ENCODE measurements around the gene NR2C2. TPM values are rescaled to one million over a fixed set of nuclear protein-coding genes. Genes with fewer than 3 reads are reported as not detected.

Gene NR2C2
- total and polyA plus RNA-seq, 2 donors (not counting 1 experiment from before 2014, with no cell fraction given) = 22.8 to 96.9 TPM

DNA sequence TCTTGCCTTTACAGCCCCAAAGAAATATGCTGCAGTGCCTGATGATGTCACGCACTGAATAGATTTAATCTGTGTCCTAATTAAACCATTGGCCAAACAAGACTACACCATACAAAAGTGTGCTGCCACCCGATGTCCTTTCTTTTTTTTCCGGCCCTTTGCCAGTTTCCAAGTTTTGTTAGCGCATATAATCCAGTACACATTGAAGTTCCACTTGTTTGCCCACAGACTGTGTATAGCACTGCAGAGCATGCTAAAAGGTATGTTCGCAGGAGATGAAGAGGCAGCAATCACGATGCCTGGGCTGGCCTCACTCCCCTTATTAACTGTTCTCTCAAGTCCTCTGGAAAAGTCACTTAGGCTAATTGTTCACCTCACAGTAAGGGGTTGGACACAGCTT, 90.9 kb downstream of the NR2C2 start:
- DNase-seq (no peak), ATAC-seq (ENCODE audit: low read depth) (no peak)
- H3K27ac Mint-ChIP-seq = no peak overlapping the region
- ChIA-PET CTCF (no interaction called here), POLR2A (no interaction called here)
- WGBS (ENCODE audit: insufficient coverage) = 95% methylated on average over 5 of the region's 6 CpGs
- Histone ChIP-seq H4K20me1 (ENCODE audit: control insufficient read depth, insufficient read depth, low read length, poor library complexity, severe bottlenecking) (no peaks in the 10 kb centered on the region), H3K27ac (ENCODE audit: low read length in 2 of 2) (no peak overlapping the region), H3K9me3 (ENCODE audit: control extremely low read depth in 1 of 3, control insufficient read depth in 2 of 3, insufficient read depth in 1 of 3, low read length in 2 of 3) (no peaks in the 10 kb centered on the region), H3K4me3 (ENCODE audit: control extremely low read depth in 1 of 5, extremely low read depth in 1 of 5, insufficient read depth in 1 of 5, low read depth in 2 of 5, low read length in 4 of 5) (no peak overlapping the region), H2AFZ (ENCODE audit: insufficient read depth, low read depth, low read length, poor library complexity, severe bottlenecking) (no peak overlapping the region), H3K27me3 (replicated peaks in 1 of 4; ENCODE audit: control extremely low read depth in 1 of 4, control insufficient read depth in 3 of 4, insufficient read depth in 4 of 4, low read length in 3 of 4) (no peaks in the 10 kb centered on the region), H3K4me1 (ENCODE audit: control insufficient read depth in 2 of 2, insufficient read depth in 2 of 2, low read length in 2 of 2) (no peaks in the 10 kb centered on the region), H3K9ac (ENCODE audit: low read length) (no peak overlapping the region), H3K4me2 (replicated peaks; ENCODE audit: low read depth, low read length, poor library complexity, severe bottlenecking) (no peak overlapping the region), H3K79me2 (ENCODE audit: control insufficient read depth, insufficient read depth, low read length) (no peaks in the 10 kb centered on the region), H3K36me3 (replicated peaks in 1 of 2; ENCODE audit: control extremely low read depth in 1 of 2, control insufficient read depth in 1 of 2, extremely low read depth in 1 of 2, insufficient read depth in 2 of 2, low read length in 1 of 2) (peaks cover 14 to 79% of the 10 kb centered on the region in 2 experiments)
- intact Hi-C loops (cut with micrococcal nuclease) = no loop called here
- H3K4me1 Mint-ChIP-seq = no peaks in the 10 kb centered on the region
- TF ChIP-seq, protein P1, sequence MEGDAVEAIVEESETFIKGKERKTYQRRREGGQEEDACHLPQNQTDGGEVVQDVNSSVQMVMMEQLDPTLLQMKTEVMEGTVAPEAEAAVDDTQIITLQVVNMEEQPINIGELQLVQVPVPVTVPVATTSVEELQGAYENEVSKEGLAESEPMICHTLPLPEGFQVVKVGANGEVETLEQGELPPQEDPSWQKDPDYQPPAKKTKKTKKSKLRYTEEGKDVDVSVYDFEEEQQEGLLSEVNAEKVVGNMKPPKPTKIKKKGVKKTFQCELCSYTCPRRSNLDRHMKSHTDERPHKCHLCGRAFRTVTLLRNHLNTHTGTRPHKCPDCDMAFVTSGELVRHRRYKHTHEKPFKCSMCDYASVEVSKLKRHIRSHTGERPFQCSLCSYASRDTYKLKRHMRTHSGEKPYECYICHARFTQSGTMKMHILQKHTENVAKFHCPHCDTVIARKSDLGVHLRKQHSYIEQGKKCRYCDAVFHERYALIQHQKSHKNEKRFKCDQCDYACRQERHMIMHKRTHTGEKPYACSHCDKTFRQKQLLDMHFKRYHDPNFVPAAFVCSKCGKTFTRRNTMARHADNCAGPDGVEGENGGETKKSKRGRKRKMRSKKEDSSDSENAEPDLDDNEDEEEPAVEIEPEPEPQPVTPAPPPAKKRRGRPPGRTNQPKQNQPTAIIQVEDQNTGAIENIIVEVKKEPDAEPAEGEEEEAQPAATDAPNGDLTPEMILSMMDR (IDR thresholded peaks at IDR 0.05) = no peak
- no peak for TF ChIP-seq EZH2 (IDR thresholded peaks at IDR 0.05; ENCODE audit: borderline replicate concordance, insufficient read depth, low read depth, low read length, poor library complexity, severe bottlenecking)
- H3K9me3 Mint-ChIP-seq (ENCODE audit: insufficient read depth) = no peaks in the 10 kb centered on the region
- H3K27me3 Mint-ChIP-seq = no peaks in the 10 kb centered on the region
- H3K4me3 Mint-ChIP-seq = no peak overlapping the region

DNA sequence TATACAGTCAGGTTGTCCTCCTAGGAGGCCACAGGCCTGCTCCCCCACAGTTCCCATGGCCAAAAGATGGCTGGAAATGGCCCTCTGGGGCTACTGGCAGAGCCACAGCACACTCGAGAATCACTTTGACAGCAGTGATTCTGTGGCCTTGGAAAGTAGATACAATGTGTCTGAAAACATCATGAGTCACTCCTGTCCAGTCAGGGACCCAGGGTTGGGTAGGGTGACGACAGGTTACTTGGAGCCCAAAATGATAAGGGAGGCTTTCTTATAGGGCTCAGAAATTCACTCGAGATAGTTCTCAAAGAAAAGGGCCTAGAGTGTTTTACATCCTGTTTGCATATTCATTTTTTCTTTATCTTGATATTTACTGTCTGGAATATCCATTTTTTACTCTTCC, 93.5 kb downstream of the NR2C2 start:
- Mint-ChIP-seq H3K9me3 (ENCODE audit: insufficient read depth) (no peaks in the 10 kb centered on the region), H3K4me1 (peaks cover 2% of the 10 kb centered on the region), H3K27ac (peak overlapping the region; percentile 41), H3K27me3 (no peaks in the 10 kb centered on the region), H3K4me3 (no peak overlapping the region)
- no peak overlapping the region for H2AFZ ChIP-seq (ENCODE audit: insufficient read depth, low read depth, low read length, poor library complexity, severe bottlenecking)
- peaks cover 0 to 3% of the 10 kb centered on the region in 2 donors for H3K4me1 ChIP-seq (ENCODE audit: control insufficient read depth in 2 of 2, insufficient read depth in 2 of 2, low read length in 2 of 2)
- no peak overlapping the region for H3K9ac ChIP-seq (ENCODE audit: low read length)
- no peaks in the 10 kb centered on the region for H3K79me2 ChIP-seq (ENCODE audit: control insufficient read depth, insufficient read depth, low read length)
- H4K20me1 ChIP-seq (ENCODE audit: control insufficient read depth, insufficient read depth, low read length, poor library complexity, severe bottlenecking) = peaks cover 5% of the 10 kb centered on the region
- no peaks in the 10 kb centered on the region for H3K9me3 ChIP-seq (ENCODE audit: control extremely low read depth in 1 of 3, control insufficient read depth in 2 of 3, insufficient read depth in 1 of 3, low read length in 2 of 3)
- no peak for ATAC-seq (ENCODE audit: low read depth)
- H3K4me3 ChIP-seq (ENCODE audit: control extremely low read depth in 1 of 5, extremely low read depth in 1 of 5, insufficient read depth in 1 of 5, low read depth in 2 of 5, low read length in 4 of 5) = no peak overlapping the region
- POLR2A ChIA-PET = no interaction called here
- peak overlapping the region in 1 of 2 donors; percentile 21 for H3K27ac ChIP-seq (ENCODE audit: low read length in 2 of 2)
- 100% methylated on average over 2 of the region's 3 CpGs for WGBS (ENCODE audit: insufficient coverage)
- DNase-seq = no peak
- no peak overlapping the region for H3K4me2 ChIP-seq (replicated peaks; ENCODE audit: low read depth, low read length, poor library complexity, severe bottlenecking)
- no peaks in the 10 kb centered on the region for H3K27me3 ChIP-seq (replicated peaks in 1 of 4; ENCODE audit: control extremely low read depth in 1 of 4, control insufficient read depth in 3 of 4, insufficient read depth in 4 of 4, low read length in 3 of 4)
- TF ChIP-seq, protein P1 (IDR thresholded peaks at IDR 0.05) = no peak
- TF ChIP-seq EZH2 (IDR thresholded peaks at IDR 0.05; ENCODE audit: borderline replicate concordance, insufficient read depth, low read depth, low read length, poor library complexity, severe bottlenecking) = no peak
- intact Hi-C loops (cut with micrococcal nuclease) = no loop called here
- peaks cover 14 to 82% of the 10 kb centered on the region in 2 experiments for H3K36me3 ChIP-seq (replicated peaks in 1 of 2; ENCODE audit: control extremely low read depth in 1 of 2, control insufficient read depth in 1 of 2, extremely low read depth in 1 of 2, insufficient read depth in 2 of 2, low read length in 1 of 2)
- CTCF ChIA-PET = no interaction called here

All from B cell (primary cell).